ENCODE data around the gene ZNF423.

Gene ZNF423

DNA sequence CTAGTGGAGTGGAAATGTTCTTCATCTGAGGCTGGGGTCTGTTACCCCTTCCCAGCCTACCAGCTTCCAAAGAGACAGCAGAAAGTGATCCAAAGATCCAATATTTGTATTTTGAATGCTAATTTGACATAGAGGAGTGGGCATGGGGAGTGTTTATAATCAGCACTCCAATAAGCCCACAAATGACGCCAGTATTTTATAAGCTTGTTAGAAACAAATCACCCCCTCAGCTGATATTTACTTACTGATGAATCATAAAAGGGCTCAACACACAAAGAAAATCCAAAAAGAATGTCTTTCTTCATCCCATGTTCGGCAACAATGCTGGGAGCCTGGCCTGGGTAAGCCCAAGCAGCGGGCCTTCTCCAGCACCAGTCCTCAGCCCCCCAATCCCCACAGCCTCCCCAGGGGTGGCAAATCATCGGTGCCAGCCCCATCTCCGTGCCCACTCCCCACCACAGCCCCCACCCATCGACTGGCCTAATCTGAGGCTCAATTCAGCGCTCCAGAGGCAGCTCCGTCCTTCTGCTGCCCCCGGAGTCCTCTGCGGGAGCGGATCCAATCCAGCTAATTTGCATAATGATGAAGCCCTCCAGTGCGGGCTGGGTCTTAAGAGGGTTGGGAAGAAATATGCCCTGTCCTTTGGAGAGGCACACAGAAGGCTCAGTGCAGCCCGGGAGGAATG is 312.8 kb downstream of the ZNF423 start:
- no peak for DNase-seq

DNA sequence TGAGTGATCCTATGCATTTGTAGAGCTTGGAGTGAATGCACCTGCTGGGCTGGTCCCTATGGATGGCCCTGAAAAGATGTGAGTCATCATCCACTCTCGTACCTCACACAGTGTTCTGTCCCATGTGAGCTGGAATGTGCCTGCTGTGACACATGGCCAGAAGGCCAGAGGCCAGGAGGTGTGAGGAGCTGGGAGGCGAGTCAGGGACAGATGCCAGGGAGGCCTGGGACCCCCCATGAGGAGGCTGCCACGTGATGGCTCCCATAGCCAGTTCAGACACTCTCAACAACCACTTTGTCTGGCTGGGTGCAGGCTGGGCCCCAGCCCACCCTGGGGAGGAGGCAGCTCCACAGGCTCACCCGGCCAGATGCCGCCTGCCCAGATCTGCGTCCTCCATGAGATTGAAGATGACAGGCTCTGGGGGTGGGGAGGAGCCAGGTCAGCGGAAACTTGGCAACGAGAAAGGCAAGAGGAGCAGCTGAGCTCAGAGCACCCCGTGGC is 313.5 kb downstream of the ZNF423 start:
- DNase-seq, result no peak

DNA sequence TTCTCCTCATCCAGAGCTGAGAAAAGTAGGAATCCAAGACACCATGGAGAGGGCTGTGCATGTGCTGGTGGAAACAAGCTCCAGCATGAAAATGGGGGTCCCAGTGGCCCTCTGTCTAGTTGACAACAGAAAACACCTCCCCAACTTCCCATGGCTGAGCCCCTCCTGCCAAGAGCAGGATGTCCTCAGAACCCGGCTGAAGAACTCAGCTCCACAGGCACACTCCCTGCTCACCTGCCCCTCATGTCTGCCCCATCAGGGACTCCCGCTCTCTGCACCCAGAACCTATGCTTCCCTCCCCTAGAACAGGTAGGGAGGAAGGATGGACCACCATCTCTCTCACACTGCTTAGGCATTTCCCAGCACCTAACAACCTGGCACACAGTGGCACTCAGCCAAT is 315.1 kb downstream of the ZNF423 start:
- no peak for DNase-seq

DNA sequence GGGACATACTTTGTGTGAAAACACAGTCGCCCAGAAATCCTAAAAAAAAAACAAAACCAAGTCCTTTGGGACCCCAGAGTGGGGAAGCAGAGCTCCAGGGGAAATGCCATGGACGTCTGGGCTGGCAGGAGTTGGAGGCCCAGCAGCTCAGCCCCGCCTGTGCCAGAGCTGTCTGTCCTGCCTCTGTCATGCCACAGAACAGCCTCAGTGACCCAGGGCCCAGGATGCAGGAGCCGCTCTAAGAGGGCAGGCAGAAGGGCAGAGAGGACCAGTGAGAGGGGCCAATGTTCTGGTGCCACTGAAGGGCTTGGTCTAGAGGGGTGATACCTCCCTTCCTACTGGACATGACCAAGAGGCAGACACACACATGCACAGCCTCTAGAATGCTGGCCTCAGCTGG is 316.2 kb downstream of the ZNF423 start:
- no peak for DNase-seq

DNA sequence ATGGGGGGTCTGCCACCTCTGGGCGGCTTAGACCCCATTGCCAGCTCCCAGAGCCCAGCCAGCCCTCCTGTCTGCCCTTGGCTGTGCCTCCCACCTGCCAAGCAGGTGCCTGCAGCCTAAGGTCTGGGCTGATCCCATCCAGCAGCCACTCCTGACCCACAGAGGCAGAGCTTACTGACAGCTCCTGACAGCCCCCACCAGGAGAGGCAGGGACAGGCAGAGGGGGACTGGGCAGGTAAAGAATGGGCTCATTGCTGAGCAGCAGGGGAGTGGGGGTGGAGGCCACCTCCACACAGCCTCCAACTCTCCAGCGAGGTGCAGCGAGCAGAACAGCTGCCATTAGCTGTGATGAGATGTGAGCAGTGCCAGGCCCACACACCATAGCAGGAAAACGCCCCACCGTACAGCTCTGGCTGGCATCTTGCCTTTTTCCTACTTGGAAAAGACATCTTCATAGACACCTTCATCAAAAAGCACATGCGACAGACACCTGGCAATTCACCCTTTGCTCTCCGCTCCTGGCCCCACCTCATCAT is 317.9 kb downstream of the ZNF423 start:
- DNase-seq, result no peak

DNA sequence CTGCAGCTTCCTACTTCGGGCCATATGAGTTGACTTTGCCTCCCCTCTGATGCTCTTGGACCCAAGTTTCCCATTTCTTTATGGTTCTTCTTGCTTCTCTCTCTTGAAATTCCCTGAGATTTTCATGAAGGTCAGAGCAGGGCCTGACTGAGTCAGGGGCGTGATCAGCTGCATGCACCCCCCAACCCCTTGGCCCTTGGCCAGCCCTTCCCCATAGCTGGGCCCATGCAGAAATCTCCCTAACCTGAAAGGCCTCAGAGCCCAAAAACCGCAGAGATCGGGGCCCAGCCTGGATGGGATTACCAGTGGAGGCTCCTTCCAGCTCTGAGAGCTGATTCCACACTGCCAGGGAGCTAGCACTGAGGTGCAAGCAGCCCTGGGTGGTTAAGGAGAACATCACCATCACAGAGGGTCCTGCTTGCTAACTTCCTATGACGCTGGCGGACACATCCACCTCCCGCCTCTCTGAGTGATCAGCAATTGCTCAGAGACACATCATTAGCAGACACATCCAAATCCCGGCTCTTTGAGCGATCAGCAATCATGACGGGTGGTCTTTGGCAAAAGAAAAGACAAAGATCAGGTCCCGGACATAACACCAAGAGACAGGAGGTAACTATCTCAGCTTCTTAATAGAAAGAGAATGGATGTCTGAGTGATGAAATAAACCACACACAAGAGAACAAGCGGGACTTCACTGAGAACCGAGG is 320.9 kb downstream of the ZNF423 start:
- no peak for DNase-seq

DNA sequence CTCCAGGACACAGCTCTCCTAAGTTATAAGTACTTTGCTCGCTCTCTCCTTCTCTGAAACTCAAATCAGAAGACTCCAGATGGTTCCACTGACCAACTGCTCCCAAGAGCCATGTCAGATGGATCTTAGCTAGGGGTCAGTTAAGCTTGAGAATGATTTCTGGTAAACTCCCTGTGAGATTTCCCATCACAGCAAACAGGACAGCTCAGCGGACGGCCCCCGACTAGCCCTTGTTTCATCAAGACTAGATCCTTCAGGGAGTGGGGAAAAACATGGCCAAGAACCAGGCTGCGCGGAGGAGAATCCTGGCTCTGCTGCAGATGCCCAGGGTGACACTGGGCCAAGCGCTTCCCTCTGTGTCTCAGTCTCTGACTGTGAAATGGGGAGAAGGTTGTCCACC is 322.5 kb downstream of the ZNF423 start:
- no peak for DNase-seq

DNA sequence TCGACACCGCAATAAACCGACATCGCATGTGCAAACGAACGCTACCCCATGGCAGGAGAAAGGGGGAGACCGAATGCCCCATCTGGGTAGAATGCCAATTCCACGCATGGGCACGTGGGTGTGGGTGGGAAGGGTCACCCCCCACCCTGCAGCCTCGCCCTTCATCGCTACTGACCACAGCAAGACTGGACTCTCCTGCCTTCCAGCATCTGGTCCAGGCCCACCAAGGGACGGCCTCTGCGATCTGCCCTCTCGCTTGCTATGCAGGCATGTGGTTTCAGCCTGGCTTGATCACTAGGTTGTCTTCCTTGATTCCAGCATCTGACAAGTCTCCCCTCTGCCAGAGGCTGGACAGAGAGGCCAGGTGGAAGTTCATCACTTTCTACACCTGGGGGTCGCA is 323.0 kb downstream of the ZNF423 start:
- DNase-seq, result no peak

DNA sequence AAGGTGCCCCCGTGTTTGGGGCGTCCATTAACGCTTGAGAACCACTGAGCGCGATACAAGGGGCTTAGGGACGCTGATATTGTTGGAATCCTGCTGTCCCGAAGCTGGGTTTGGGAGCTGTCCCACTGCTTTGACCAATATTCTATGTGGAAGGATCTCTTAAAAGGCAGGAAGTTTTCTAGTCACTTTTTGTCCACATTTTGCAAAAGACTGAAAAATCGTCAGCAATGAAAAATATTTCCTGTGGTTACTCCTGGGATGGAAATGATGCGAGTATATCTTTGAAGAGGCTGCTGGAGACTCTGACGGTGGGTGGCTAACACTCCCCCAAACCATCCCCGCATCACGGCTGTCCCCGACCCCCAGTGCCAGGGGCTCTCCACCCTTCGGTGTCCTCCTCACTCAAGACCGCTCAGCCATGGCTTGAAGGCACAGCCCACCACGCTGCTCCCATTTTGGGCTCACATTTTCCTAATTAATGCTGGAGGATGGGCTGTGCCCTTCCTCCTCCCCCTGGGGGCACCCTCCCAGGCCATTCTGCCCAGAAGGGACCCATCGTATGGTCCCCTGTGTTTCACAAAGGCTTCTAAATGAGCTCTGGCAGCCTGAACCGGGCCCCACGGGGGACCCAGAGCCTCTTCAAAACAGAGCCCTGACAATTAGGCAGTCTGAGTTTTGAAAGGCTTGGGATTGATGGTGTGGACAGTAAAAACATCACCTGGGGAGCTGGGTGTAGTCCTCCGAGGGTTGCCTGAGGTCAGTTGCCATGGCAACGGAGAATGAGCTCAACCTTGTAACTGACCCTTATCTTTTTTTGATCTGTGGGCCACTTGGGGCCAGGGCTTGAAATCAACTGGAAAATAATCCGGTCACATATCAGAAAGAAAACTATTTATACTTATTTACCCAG is 323.7 kb downstream of the ZNF423 start:
- DNase-seq, result no peak

DNA sequence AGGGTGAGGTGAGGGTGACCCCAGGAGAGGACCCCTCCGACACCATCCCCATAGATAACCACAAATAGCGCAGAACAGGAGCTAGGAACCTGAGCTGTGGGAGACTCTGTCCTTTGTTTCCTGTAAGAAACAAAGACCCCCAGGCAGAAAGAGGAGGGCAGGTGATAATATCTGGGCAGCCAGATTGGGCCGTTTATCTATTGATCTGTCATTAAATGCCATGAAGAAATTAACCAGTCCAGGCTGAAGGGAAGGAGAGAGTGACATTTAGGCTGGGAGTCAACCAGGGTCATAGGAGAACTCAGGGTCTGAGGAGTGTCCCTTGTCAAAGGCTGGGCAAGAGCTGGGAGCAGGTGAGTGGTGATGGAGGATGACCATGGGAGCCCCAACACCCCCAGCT is 324.5 kb downstream of the ZNF423 start:
- DNase-seq, result no peak

DNA sequence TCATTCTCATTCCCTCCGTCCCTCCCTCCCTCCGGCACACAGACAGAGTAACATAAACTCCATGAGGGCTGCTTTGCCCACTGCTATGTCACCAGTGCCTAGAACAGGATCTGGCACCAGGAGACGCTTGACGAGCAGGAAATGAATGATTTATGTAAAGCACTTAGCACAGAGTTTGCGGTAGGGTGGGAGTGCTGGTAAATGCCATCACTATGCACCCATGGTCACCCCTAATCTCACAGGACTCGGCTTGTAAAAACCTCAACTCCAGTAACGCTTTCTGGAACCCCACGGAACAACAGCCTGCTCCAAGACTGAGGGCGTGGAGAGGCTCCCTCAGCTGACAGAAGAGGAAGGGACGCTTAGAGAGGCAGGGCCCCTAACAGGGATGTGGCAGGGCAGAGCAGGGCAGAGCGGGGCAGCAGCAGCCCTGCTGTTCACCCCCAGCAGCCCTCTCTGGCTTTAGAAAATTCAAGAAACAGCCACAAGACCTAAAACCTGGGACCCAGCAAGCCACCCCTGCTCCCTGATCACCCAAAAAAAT is 325.4 kb downstream of the ZNF423 start:
- no peak for DNase-seq

DNA sequence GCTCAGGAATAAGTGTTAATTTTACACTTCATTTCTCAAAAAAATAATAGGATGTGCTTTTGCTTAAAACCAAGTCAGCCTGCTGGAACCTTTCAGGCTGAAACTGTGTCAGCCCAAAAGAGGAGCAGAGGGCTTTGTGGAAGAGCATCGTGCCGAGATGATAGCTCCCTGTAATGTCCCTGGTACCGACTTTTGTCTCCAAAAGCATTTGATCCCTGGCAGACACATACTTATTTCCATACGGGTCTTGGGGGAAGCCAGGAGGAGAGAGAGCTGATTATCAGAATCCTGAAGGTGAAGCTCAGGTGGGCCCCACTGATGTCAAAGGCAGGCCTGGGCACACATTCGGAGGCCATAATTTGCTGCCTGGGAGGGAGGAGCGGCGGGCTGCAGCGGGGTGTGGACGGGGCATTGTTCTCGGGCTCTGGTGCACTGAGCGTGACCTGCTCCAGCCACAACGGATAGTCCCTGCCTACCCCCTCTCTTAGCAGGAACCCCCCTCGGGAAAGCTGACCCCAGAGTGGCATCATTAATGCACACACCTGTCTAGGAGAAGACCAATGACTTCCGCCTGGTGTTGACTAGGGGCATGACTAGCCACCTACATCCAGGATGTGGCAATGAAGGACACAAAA is 326.4 kb downstream of the ZNF423 start:
- DNase-seq, result no peak

DNA sequence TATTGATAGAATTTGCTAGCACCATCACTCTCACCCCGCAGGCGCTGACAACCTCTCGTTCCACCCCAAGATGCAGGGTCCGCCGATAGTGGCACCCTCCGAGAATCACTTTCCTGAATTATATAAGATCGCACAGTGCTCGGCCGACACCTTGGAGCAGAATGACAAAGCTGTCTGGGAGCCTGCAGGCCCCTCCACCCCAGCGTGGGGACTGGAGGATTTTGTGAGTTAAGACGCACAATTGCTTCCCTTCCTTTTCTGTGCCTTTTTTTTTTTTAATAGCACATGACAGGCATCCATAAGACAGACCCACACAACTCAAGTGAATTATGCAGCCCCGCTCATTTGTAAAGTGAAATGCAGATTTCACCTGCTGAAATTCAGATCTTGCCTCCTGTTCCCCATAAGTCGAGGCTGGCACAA is 327.0 kb downstream of the ZNF423 start:
- no peak for DNase-seq

DNA sequence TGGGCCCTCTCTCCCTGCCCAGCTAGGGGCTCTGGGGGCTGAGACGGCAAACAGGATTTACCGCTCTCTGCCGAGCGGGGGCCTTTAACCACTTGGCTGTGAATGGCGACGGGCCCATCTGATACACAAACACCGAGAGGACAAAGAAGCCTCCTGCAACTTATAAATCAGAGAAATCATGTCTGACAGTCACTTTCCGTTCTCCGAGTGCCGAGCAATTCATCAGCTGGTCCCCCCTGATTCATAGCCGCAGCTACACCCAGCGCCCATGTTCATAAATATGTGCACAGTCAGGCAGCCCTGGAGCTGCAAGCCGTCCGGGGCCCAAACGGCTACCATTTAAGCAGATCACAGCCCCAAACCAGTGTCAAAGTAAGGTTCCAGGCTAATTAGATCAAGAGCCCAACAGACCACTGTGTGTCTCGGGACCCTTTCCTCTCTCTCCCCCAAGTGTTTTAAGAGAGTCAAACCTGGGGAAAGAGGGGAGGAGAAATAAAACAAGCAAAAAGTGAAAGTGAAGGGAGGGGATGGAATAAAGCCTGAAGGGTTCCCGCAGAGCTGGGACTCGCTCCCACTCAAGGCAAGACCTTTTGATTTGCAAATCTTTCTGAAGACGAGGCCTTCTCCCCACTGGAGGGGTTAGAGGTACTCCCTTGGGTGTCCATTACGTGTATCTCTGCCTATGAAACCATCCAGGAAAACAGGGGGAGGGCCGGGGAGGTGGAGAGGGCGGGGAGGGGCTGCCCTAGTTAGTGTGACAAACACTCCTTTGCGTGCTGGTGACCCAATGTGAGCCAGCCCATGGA is 327.6 kb downstream of the ZNF423 start:
- DNase-seq, result no peak

DNA sequence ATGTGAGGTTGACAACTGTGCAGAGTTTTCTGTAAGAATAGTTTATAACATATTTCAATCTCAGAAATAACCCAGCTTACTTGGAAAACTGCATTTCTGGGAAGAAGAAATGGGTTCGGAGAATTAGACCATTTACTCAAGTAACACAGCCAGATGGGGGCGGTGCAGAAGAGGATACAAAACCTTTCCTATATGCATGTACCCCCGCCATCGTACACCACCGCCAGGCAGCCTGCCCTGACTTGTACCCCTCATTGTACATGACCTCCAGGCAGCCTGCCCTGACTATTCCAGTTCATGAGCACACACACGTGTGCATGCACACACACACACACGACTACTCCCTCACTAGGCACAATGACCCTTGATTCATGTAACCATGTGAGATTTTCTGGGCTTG is 328.3 kb downstream of the ZNF423 start:
- DNase-seq, result no peak

DNA sequence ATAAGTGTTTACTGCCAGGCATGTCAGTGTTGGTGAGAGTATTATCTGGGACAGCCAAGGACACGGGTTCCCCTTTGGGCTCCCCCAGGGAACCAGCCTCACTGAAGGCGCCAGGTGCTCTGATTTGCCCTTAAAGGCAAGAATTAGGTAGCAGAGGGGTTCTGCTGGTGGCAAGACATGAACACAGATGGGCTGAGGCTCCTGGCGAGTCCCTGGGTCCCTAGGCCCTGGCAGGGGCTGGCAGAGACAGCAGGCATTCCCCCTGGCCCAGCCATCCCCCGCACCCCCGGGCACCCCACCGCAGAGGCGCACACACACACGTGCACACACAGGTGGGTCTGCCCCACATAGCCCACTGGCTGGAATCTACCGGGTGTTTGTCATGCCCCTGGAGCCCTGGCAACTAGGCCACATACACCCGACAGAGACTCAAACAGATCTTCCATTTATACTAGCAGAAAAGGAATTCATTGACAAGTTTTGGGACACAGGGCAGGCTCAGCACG is 329.0 kb downstream of the ZNF423 start:
- no peak for DNase-seq

DNA sequence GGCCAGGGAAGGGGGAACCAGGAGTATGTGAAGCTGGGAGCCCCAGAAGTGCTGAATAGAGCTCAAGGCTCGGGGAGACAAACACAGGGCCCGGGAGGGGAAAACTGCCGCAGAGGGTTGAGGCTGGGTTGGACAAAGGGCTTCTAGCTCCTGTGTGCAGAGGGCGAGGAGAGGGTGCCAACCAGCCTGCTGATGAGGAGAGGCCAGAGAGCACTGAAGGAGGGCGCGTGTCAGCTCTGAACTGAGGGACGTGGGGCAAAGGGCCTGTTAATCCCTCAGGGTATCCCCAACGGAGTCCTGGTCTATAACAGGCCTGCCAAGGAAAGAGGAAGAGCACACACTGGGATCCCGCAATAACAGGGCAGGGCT is 331.0 kb downstream of the ZNF423 start:
- no peak for DNase-seq

DNA sequence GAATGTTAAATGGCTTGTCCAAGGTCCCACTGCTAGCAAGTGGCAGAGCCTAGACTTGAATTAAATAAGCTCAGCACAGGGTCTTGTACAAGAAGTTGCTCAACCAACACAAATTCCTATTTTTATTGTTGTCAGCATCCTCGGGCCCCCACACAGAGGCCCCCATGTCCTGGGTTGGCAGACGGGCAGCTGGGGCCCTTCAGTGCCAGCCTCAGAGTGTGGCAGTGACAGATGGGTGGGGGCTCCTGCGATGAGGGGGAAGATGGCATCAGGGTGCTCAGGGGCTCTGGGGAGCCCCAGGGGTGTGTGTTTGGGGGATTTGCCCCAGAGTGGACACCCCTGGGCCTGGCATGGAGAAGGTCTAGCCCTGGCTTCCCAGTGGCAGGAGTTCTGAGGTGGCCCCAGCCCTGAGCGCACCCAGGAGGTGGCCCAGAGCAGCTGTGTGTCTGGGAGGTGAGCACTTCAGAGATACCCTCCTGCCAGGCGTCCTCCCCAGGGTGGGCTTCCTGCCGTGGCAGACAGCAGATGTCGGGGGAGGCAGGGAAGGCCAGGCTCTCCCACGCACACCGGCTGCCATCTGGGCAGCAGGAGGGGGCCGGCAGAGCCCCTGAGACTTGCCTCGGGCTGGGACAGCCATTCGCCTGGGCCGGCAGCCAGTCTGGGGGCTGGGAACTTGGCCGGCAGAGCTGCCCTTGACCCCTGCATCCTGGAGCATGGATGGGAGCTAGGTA is 331.5 kb downstream of the ZNF423 start:
- no peak for DNase-seq

DNA sequence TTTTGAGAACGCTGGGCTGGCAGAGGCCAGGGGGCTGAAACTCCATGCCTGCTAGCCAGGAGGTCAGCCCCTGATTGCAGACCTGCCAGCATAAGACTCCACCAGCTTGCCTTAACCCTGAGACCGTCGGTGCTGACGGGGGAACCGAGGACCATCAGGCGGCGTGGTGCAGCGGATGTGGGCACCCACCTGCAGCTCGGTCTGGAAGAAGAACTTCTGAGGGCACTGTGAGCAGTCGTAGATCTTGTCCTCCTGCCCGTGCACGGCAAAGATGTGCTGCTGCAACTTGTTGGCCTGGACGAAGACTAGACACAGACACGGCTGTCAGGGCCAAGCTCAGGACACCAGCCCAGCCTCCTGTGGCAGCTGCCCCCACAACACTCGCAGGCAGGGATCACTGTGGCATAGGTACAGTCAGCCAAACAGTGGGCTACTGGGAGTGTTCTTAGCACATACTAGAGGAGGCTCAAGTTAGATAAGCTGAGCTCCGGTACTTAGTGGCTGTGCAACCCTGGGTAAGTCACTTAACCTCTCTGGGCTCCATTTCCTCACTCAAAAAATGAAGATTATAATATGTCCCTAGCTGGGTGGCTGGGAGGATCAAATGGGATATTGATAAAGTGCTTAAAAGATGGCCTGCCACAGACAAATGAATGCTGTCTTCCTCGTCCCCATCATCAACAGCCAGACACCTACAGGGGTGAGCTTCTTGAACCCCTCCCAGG is 332.3 kb downstream of the ZNF423 start:
- DNase-seq, result no peak

Measured in T-helper 1 cell (primary cell).